ENCODE results near the gene C1QTNF9B. TPM values are rescaled to one million over a fixed set of nuclear protein-coding genes. Genes with fewer than 3 reads are reported as not detected.
"Not testable (repeated sequence)": the region's sequence is repeated elsewhere in the genome, so short reads cannot be mapped to it uniquely, and the experiment has no call there.

Gene C1QTNF9B
- total RNA-seq, 3 donors from 2014 or later = not detected

DNA sequence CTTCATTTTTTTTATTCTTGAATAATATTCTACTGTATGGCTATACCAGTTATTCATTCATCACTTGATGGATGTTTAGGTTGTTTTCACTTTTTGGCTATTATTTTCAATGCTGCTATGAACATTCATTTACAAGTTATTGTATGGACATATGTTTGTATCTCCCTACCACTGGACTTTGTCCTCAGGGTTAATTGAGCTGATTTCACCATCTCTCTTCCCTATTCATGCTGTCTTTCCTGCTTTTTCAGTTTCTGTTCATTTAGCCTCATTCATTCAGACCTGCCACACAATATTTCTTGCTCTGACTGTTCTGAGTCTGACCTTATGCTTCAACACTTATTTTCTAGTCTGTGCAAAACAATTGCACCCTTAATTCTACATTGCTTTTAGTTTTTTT, 12.3 kb upstream of the C1QTNF9B start:
- Mint-ChIP-seq H3K4me1 (ENCODE audit: low read depth) (no peaks in the 10 kb centered on the region), H3K9me3 (no peaks in the 10 kb centered on the region), H3K27me3 (ENCODE audit: low read depth) (peaks cover 22% of the 10 kb centered on the region)

DNA sequence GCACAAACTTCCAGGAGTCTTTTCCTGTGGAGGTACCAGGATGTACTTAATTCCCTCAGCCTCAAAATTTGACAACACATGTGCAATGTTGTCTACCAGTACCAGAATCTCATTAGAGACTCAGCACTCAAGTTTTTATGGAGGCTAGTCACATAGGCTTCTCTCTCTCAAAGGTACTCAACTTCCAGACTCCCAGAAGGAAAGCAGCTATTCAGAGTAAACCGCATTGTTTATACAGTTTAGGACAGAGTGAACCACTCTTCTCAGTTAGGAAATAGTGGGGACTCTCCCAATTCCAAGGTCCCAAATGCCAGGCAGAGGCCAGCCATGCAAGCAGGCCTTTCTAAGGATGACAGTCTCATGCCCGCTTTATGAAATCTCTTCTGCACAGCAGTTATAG, 8.5 kb upstream of the C1QTNF9B start:
- Mint-ChIP-seq H3K27me3 (ENCODE audit: low read depth) (peaks cover 38% of the 10 kb centered on the region), H3K4me1 (ENCODE audit: low read depth) (peaks cover 2% of the 10 kb centered on the region), H3K4me3 (no peak overlapping the region), H3K36me3 (ENCODE audit: insufficient read depth) (no peaks in the 10 kb centered on the region), H3K9me3 (no peaks in the 10 kb centered on the region)
- no peak for DNase-seq
- no peak for ATAC-seq

More for the DNA sequence above, 12.3 kb upstream of the C1QTNF9B start:
- no peak for DNase-seq
- ATAC-seq = no peak
- no peak overlapping the region for H3K4me3 Mint-ChIP-seq
- H3K36me3 Mint-ChIP-seq (ENCODE audit: insufficient read depth) = no peaks in the 10 kb centered on the region

DNA sequence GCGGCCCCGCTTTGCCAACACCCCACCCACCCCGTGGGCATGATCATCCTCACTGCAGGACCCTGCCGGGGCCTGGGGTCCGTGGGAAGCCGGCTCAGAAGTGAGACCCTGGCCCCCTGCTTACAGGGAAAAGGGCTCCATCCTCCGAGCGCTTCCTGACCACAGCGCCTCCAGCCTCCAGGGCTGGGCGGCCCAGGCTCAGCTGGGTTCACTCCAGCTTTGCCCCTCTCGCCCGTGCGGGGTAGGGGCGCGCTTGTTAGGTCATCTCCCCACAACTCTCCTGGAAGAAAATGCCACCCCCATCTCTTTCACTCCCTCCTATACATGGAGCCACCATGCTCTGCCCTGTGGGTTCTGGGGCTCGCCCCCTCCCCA, 6.6 kb upstream of the C1QTNF9B start:
- Mint-ChIP-seq H3K27me3 (ENCODE audit: low read depth) (peaks cover 30% of the 10 kb centered on the region), H3K4me1 (ENCODE audit: low read depth) (peaks cover 2% of the 10 kb centered on the region), H3K4me3 (no peak overlapping the region), H3K9me3 (no peaks in the 10 kb centered on the region), H3K36me3 (ENCODE audit: insufficient read depth) (no peaks in the 10 kb centered on the region)
- ATAC-seq (peak in 1 of 2 donors; percentile 22), DNase-seq (no peak)

DNA sequence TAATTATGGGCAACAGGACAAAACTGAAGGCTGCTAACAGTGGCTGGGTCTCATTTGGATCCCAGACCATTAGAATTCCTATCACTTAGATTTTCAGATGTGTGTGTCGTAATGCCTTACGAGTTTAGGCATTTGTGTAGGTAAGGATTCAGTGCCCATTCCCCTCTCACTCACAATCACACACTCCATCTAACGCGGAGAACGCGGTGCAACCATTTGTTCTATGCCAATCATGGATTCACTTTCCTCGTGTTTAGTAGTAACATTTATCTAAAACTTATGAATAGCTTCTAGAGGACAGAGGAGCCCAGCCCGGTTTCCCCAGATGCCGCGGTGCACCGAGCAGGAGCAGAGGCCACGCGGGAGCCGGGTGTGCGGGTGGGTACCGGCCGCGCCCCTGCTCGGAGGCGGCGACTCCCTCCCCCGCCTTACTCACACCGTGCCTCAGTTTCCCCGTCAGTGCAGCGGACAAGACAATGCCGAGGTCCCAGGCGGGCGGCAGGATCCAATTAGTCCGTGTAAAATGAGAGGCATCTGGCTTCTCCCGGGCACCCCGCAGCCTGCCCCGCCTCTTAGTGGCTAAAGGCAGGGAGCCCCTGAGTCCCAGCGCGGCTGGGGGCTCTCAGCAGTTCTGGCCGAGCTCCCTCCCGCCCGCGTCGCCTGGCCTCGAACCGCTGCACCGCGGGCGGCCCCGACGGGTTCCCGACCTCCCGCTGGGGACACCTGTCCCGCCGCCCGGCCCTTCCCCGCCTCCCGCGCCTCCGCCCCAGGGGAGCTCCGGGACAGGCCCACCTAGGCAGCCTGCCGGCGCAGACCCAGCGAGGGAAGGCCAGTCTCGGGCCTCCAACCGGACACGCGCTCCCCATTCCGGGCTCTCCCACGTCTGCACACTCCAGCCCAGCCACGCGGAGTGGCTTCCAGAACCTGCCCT, 5.9 kb upstream of the C1QTNF9B start:
- H3K27me3 Mint-ChIP-seq (ENCODE audit: low read depth) = peaks cover 30% of the 10 kb centered on the region
- H3K36me3 Mint-ChIP-seq (ENCODE audit: insufficient read depth) = no peaks in the 10 kb centered on the region
- no peak overlapping the region for H3K4me3 Mint-ChIP-seq
- H3K4me1 Mint-ChIP-seq (ENCODE audit: low read depth) = peaks cover 2% of the 10 kb centered on the region
- DNase-seq (no peak), ATAC-seq (peak; percentile 37 to 46)
- H3K9me3 Mint-ChIP-seq = no peaks in the 10 kb centered on the region

DNA sequence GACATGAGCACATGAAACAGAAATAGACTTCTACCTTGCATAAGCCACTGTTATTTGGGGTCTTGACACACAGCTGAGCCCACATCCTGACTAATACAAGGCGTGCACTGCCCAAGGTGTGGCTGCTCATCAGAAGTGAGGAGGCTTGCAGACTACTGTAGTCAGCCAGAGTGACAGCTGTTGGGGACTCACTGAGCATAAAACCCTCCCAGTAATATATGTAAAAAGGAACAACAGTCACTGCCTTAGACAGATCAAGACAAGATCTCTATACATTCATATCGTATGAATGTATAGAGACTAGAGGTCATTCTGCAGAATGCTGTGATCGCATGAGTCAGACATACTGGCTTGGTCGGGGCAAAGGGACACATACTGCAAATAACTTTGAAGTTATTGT, 4.1 kb upstream of the C1QTNF9B start:
- ATAC-seq = peak in 1 of 2 donors; percentile 50
- DNase-seq = no peak
- peaks cover 2% of the 10 kb centered on the region for H3K4me1 Mint-ChIP-seq (ENCODE audit: low read depth)
- H3K36me3 Mint-ChIP-seq (ENCODE audit: insufficient read depth) = no peaks in the 10 kb centered on the region
- H3K9me3 Mint-ChIP-seq = no peaks in the 10 kb centered on the region
- no peak overlapping the region for H3K4me3 Mint-ChIP-seq
- peaks cover 26% of the 10 kb centered on the region for H3K27me3 Mint-ChIP-seq (ENCODE audit: low read depth)

DNA sequence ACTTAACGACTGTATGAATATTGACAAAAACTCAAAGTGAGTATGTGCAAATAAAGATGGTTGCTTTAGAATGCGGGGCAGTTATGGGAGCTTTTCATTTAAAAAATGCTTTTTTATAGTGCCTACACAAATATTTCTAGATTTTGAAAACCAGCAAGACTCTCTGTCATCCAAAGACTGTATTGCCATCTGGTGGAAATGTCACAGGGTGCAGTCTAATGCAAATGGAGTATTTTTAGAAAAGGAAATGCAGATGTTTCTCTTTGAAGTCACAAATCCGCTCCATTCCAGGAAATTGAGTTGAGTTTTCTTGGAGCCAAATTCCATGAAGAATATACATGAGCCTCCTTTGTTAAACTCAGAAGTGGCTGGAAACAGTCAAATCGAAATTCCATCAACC, 2.3 kb upstream of the C1QTNF9B start:
- ATAC-seq (no peak), DNase-seq (no peak)
- Mint-ChIP-seq H3K9me3 (no peaks in the 10 kb centered on the region), H3K4me1 (ENCODE audit: low read depth) (peaks cover 2% of the 10 kb centered on the region), H3K36me3 (ENCODE audit: insufficient read depth) (no peaks in the 10 kb centered on the region), H3K4me3 (no peak overlapping the region), H3K27me3 (ENCODE audit: low read depth) (peaks cover 26% of the 10 kb centered on the region)

DNA sequence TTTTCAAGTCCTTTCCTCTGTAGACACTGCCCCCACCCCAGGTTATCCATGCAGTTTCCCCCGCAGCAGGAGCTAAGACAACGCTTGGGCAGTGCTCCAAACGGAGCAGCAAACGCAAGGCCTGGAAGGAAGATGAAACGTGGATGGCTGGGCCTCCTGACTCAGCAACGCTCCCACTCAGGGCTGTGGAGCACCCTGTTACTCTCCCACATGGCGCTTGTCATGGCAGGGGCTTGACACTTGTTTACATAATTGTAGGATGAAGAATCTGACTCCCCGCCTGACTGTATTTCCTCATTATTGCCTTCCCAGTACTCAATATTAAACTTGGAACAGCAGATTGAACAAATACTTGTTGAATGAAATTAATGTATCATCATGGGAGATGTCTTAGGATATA, 799 bp upstream of the C1QTNF9B start:
- H3K27me3 Mint-ChIP-seq (ENCODE audit: low read depth) = peaks cover 16% of the 10 kb centered on the region
- no peak for DNase-seq
- no peak overlapping the region for H3K4me3 Mint-ChIP-seq
- ATAC-seq = no peak
- H3K4me1 Mint-ChIP-seq (ENCODE audit: low read depth) = peaks cover 2% of the 10 kb centered on the region
- no peaks in the 10 kb centered on the region for H3K9me3 Mint-ChIP-seq
- no peaks in the 10 kb centered on the region for H3K36me3 Mint-ChIP-seq (ENCODE audit: insufficient read depth)

DNA sequence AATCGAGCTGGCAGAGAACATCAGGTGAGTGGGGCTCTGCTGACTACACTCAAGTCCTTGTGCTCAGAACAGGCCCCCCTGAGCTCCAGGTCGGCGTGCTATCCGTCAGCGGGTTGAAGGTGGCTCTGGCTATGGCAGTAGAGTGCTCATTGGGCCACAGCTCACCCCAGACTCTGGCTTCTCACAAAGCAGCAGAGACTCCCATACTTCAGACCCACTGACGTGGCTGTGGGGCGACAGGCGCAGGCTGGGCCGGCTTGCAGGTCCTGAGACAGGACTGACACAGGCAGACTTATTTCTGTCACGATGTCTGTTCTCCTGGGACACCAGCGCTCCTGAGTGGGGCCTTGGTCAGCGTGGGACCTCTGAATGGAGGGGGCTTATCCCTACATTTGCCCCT, 2.6 kb downstream of the C1QTNF9B start:
- not testable (repeated sequence) for H3K4me1 Mint-ChIP-seq (ENCODE audit: low read depth); H3K27me3 Mint-ChIP-seq (ENCODE audit: low read depth); H3K4me3 Mint-ChIP-seq; DNase-seq; H3K9me3 Mint-ChIP-seq; ATAC-seq; H3K36me3 Mint-ChIP-seq (ENCODE audit: insufficient read depth)

DNA sequence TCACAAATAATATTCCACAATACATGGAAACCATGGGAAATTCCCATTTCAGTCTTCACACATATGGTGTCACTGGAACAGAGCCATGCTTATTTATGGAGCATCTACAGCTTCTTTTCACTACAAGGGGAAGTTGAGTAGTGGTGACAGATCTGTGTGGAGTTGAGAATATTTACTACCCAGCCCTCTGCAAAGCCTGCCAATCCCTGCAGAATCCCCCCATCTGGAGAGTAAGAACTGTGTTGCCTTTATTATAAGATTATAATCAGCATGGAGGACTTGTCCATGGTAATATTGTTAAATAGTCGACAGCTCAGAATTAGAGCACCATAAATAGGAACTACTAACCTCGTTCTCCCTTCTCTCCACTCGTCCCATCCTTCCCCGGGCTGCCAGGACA, 3.5 kb downstream of the C1QTNF9B start:
- H3K4me1 Mint-ChIP-seq (ENCODE audit: low read depth); DNase-seq; H3K27me3 Mint-ChIP-seq (ENCODE audit: low read depth); H3K9me3 Mint-ChIP-seq; H3K4me3 Mint-ChIP-seq; ATAC-seq; H3K36me3 Mint-ChIP-seq (ENCODE audit: insufficient read depth): not testable (repeated sequence)

DNA sequence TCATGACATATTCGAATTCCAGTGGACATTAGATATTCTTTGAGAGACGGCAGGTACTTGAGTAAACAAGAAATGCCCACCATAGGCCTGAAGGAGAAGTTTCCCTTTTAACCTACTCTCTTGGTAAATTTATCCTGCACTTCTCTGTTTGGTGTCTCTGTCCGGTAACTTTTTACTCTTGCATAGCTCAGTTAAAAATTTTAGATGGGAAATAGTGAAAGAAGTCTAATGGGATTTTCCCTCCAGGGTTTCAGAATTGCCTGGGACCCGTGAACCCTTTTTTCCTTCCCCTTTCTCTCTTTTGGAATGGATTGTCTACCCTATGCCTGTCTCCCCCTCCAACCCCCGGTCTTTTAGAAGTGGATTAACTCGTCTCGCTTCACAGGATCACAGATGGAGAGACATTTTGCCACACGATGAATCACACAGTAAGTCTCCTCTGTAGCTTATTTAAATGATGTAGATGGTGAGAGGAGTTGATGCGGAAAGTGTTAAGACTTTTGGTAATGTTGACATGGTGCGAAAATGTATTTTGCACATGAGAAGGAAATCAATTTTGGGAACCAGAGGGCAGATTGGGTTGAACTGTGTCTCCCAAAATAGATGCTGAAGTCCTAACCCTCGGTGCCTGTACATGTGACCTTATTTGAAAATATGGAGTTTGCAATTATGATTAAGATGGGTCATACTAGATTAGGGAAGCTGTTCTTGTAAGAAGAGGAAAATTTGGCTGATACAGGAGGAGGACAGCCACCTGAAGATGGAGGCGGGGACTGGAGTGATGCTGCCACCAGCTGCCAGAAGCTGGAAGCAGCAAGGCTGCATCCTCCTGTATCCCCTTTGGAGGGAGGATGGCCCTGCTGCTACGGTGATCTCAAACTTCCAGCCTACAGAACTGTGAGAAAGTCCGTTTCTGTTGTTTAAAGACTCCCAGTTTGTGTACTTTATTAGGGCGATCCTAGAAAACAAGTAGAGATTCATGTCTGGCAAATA, 7.4 kb downstream of the C1QTNF9B start:
- DNase-seq = no peak
- peaks cover 2% of the 10 kb centered on the region for H3K36me3 Mint-ChIP-seq (ENCODE audit: insufficient read depth)
- H3K4me1 Mint-ChIP-seq (ENCODE audit: low read depth) = peaks cover 23% of the 10 kb centered on the region
- peak overlapping the region; percentile 86 for H3K4me3 Mint-ChIP-seq
- no peaks in the 10 kb centered on the region for H3K27me3 Mint-ChIP-seq (ENCODE audit: low read depth)
- no peaks in the 10 kb centered on the region for H3K9me3 Mint-ChIP-seq
- ATAC-seq = no peak

DNA sequence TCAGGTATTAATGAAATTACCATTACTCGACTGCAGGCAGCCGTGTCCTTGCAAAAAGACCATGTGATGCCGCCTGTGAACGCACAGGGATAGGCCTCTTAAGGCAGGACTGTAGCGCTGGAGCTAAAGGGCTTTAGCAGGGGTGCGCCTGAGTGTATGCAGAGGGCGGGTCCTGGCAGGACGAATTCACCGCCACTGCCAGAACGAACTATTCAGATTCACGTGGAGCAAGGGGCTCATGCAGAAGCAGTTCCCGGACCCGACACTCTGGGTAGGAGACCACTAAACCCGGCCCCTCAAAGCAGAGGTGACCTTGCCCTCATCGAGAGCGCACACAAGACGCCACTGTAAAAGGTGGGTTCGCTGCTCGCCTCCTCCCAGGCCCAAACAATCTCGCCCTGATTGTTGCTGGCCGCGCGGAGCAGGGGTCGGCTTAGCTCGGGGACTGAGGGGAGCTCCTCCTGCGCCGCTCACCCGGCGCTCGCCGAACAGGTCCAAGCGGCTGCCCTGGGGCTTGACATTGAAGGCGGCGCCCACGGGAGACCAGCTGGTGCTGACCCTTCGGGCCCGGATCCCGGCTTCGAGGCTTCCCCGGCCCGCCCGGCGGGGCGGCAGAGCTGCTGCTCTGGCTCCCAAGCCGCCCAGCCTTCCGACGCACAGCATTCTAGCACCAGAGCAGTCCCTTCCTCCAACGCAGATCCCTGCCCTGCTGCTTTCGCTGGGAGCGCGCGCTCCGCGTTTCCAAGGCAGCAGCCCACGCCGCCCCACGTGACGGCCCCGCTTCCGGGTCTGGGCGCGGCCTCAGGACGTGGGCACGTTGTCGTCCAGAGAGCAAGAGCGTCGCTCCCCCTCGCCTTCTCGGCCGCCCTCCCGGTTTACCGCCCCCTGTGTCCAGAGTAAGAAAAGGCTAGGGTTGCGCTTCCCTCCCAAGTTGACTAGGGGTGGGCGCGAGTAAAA, 8.4 kb downstream of the C1QTNF9B start, which contains the start of gene MIPEP:
TSS of gene MIPEP (minus strand) at position 743 of the 957 bp plus-strand sequence. CDS start at position 663, 80 bp downstream.
- DNase-seq (peak; percentile 90), ATAC-seq (peak; percentile 93 to 94)
- Mint-ChIP-seq H3K9me3 (no peaks in the 10 kb centered on the region), H3K27me3 (ENCODE audit: low read depth) (no peaks in the 10 kb centered on the region), H3K36me3 (ENCODE audit: insufficient read depth) (peaks cover 4% of the 10 kb centered on the region), H3K4me1 (ENCODE audit: low read depth) (peaks cover 23% of the 10 kb centered on the region), H3K4me3 (peak within 1 kb of the TSS; percentile 86)

DNA sequence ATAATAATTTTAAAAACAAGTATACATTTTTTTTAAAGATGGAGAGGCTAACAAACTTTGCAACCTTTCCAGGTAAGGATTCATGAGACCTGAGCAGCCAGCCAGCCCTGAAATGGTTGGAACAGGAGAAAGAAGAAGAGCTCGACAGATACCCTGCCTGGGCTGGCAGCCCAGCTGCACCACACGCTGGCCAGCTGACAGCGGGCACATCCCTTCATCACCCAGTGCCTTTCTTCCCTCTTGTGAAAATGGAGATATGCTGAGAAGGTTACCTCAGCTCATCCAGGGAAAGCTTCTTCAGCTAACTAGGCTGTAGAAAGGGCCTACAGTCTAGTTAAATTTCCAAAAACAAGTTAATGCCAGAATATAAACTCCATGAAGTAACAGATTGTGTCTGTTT, 12.9 kb downstream of the C1QTNF9B start:
- Mint-ChIP-seq H3K36me3 (ENCODE audit: insufficient read depth) (peaks cover 26% of the 10 kb centered on the region), H3K4me1 (ENCODE audit: low read depth) (peaks cover 16% of the 10 kb centered on the region)
- H3K4me3 Mint-ChIP-seq; ATAC-seq; H3K27me3 Mint-ChIP-seq (ENCODE audit: low read depth); DNase-seq; H3K9me3 Mint-ChIP-seq: not testable (repeated sequence)

DNA sequence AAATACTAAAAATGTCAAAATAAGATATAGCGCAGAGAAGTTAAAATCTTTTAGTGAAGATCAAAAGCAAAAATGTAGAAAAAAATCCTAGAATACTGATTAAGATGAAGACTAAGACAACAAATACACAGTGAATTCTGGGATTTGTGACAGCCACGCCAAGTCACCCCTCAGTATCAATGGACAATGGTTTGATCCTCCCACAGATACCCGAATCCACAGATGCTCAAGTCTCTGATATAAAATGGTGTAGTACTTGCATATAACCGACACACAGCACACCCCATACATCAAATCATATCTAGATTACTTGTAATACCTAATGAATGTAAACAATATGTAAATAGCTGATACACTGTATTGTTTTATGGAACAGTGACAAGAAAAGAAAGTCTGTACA, 14.0 kb downstream of the C1QTNF9B start:
- DNase-seq = no peak
- Mint-ChIP-seq H3K9me3 (no peaks in the 10 kb centered on the region), H3K4me1 (ENCODE audit: low read depth) (peaks cover 13% of the 10 kb centered on the region), H3K27me3 (ENCODE audit: low read depth) (no peaks in the 10 kb centered on the region), H3K4me3 (no peak overlapping the region), H3K36me3 (ENCODE audit: insufficient read depth) (peaks cover 33% of the 10 kb centered on the region)
- no peak for ATAC-seq

All from activated T-cell treated with anti-CD3 and anti-CD28 coated beads, Interleukin-2, amount 50 U/mL, for 4 hours (primary cell).